GM23338 (cell line): ENCODE measurements around the gene KCNMA1. TPM values are rescaled to one million over a fixed set of nuclear protein-coding genes. Genes with fewer than 3 reads are reported as not detected.

Source experiments
- ATAC-seq: fragments of 200-7000 bp; cut with Tn5 transposase; 3 replicates; pipeline ENCODE4 v1.9.1; 2020
- DNase-seq: peaks from one replicate; pipeline ENCODE4 v3.0.0-alpha.2; 2015; ENCODE audit warnings: low spot score
- H2AFZ ChIP-seq: fragments of 200-600 bp; sonication (generic); 2 replicates; pipeline ENCODE4 v1.8.0; 2016; ENCODE audit warnings: antibody characterized with exemption, mild to moderate bottlenecking, moderate library complexity
- H3F3A ChIP-seq: fragments of 200-600 bp; sonication (generic); replicated peaks from 2 replicates; pipeline ENCODE4 v1.8.0; 2017; ENCODE audit warnings: antibody characterized with exemption, mixed run types, low read depth
- H3K27ac ChIP-seq: fragments of 200-600 bp; sonication (generic); 2 replicates; pipeline ENCODE4 v1.6.1; 2016; ENCODE audit warnings: low read depth
- H3K27me3 ChIP-seq: fragments of 200-600 bp; sonication (generic); 2 replicates; pipeline ENCODE4 v1.8.0; 2016; ENCODE audit warnings: mild to moderate bottlenecking, mixed run types, moderate library complexity; ENCODE audit not compliant: insufficient read depth
- H3K36me3 ChIP-seq: fragments of 200-600 bp; sonication (generic); 2 replicates; pipeline ENCODE4 v1.8.0; 2016; ENCODE audit warnings: mild to moderate bottlenecking; ENCODE audit not compliant: insufficient read depth
- H3K4me1 ChIP-seq: fragments of 200-600 bp; sonication (generic); 2 replicates; pipeline ENCODE4 v1.8.0; 2016; ENCODE audit warnings: mild to moderate bottlenecking, moderate library complexity; ENCODE audit not compliant: insufficient read depth
- H3K4me2 ChIP-seq: fragments of 200-600 bp; sonication (generic); 2 replicates; pipeline ENCODE4 v1.7.1; 2017; ENCODE audit warnings: mixed run types
- H3K4me3 ChIP-seq: fragments of 200-600 bp; sonication (generic); 2 replicates; pipeline ENCODE4 v1.6.1; 2016; ENCODE audit warnings: mixed run types
- H3K79me2 ChIP-seq: fragments of 200-600 bp; sonication (generic); replicated peaks from 2 replicates; pipeline ENCODE4 v1.8.0; 2017; ENCODE audit warnings: mild to moderate bottlenecking; ENCODE audit not compliant: insufficient read depth
- H3K9me2 ChIP-seq: fragments of 200-600 bp; sonication (generic); 2 replicates; pipeline ENCODE4 v1.8.0; 2017; ENCODE audit not compliant: insufficient read depth
- H4K20me1 ChIP-seq: fragments of 200-600 bp; sonication (generic); replicated peaks from 2 replicates; pipeline ENCODE4 v1.8.0; 2017; ENCODE audit warnings: mild to moderate bottlenecking; ENCODE audit not compliant: insufficient read depth
- H3K27ac Mint-ChIP-seq: 2 replicates; pipeline ENCODE4 v1.8.0; 2020; ENCODE audit warnings: inconsistent platforms, mild to moderate bottlenecking, moderate library complexity, mixed read lengths
- H3K27me3 Mint-ChIP-seq: 3 replicates; pipeline ENCODE4 v1.8.0; 2022; ENCODE audit warnings: low read depth, mild to moderate bottlenecking, moderate library complexity, mixed read lengths, inconsistent platforms; ENCODE audit not compliant: insufficient read depth, poor library complexity
- H3K36me3 Mint-ChIP-seq: 3 replicates; pipeline ENCODE4 v1.8.0; 2021; ENCODE audit warnings: low read depth, mild to moderate bottlenecking, inconsistent platforms, moderate library complexity, mixed read lengths
- H3K4me1 Mint-ChIP-seq: 3 replicates; pipeline ENCODE4 v1.8.0; 2020; ENCODE audit warnings: mild to moderate bottlenecking, inconsistent platforms, mixed read lengths
- H3K4me3 Mint-ChIP-seq: 3 replicates; pipeline ENCODE4 v1.8.0; 2021; ENCODE audit warnings: moderate library complexity, mild to moderate bottlenecking, inconsistent platforms, mixed read lengths
- H3K9me3 Mint-ChIP-seq: 3 replicates; pipeline ENCODE4 v1.8.0; 2020; ENCODE audit warnings: moderate library complexity, mild to moderate bottlenecking, inconsistent platforms, mixed read lengths
- CREB1 ChIP-seq: fragments of 250-450 bp; sonication (Bioruptor Pico); IDR thresholded peaks from 2 replicates; pipeline ENCODE4 v1.5.0; 2020; ENCODE audit warnings: low read depth, mild to moderate bottlenecking, moderate library complexity
- EZH2phosphoT487 ChIP-seq: fragments of 200-600 bp; sonication (generic); IDR thresholded peaks from one replicate; pipeline ENCODE4 v1.8.1; 2018; ENCODE audit warnings: antibody characterized with exemption; ENCODE audit not compliant: unreplicated experiment
- NANOG ChIP-seq: IDR thresholded peaks from 2 replicates; pipeline ENCODE4 v1.6.1; 2016; ENCODE audit warnings: antibody characterized with exemption, borderline replicate concordance
- POLR2AphosphoS5 ChIP-seq: IDR thresholded peaks from 2 replicates; pipeline ENCODE4 v1.6.1; 2016; ENCODE audit warnings: antibody characterized with exemption, low read depth
- REST ChIP-seq: IDR thresholded peaks from one replicate; pipeline ENCODE4 v1.6.1; 2018; ENCODE audit warnings: antibody characterized with exemption; ENCODE audit not compliant: unreplicated experiment
- ZNF114 ChIP-seq: fragments of 250-450 bp; sonication (Bioruptor Pico); IDR thresholded peaks from 2 replicates; pipeline ENCODE4 v1.5.0; 2020; ENCODE audit warnings: mild to moderate bottlenecking, moderate library complexity
- ZNF331 ChIP-seq: fragments of 250-450 bp; sonication (Bioruptor Pico); IDR thresholded peaks from 2 replicates; pipeline ENCODE4 v1.5.0; 2020; ENCODE audit warnings: low read depth, mild to moderate bottlenecking, moderate library complexity
- polyA plus RNA-seq: library from polyadenylated mRNA; unstranded; fragments of >200 nt; fragmentation: Nextera tagmentation; extraction: Ambion mirVana; gene quantifications from 2 replicates; pipeline ENCODE4 v1.2.1, GENCODE V29; 2016
- total RNA-seq: library from RNA; depleted of rRNA; stranded (reverse); fragments of >200 nt; shearing (Covaris generic); gene quantifications from 2 replicates; pipeline ENCODE4 v1.2.3, GENCODE V29; 2014
- TF ChIP-seq, protein P1 (sequence below): IDR thresholded peaks from 2 replicates; pipeline ENCODE4 v1.6.1; 2016; ENCODE audit warnings: antibody characterized with exemption

The KCNMA1 gene
- total and polyA plus RNA-seq, 2 experiments from 2014 or later = 8.2 to 9.0 TPM

DNA sequence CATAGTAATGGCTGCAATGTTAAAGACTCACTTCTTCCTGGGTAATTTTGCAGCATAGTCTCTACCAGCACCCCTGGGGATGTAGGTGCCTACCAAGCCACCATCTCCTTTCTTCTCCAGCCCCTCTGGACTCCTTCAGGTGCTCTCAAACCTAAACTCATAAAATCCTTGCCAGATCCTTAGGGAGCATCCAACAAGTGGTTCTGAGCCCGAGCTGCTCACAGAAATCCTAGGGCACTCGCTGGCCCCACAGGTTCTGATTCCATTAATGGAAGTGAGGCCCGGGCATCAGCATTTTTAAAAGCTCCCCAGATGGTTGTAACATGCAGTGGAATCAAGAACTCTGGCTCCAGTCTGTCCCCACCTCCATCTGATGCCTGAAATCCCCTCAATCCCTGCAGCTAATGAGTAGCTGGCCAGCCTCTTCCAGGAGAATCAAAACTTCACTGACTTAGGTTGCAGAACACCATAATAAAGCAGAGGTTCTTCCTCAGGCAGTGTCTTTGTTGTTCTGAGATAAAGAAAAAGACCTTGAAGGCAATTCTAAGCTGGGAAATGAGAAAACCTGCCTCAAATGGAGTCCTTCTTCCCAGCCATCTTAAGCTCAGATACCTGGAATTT is 336.8 kb downstream of the KCNMA1 start:
- no peaks in the 10 kb centered on the region for H3K79me2 ChIP-seq
- H3K36me3 ChIP-seq = no peaks in the 10 kb centered on the region
- H3K36me3 Mint-ChIP-seq = peaks cover 6% of the 10 kb centered on the region; the same call in 1 of the 3 replicates
- H3K9me2 ChIP-seq = peaks cover 13% of the 10 kb centered on the region; the same call in 1 of the 2 replicates
- H3K4me1 Mint-ChIP-seq = 0 out of 3 replicates have a peak, but pooled peaks cover 3% of the 10 kb centered on the region
- no peak overlapping the region for H3K27ac Mint-ChIP-seq
- H3K9me3 Mint-ChIP-seq = peaks cover 5% of the 10 kb centered on the region; the same call in 2 of the 3 replicates
- DNase-seq (no peak), ATAC-seq (no peak)
- TF ChIP-seq, protein P1, sequence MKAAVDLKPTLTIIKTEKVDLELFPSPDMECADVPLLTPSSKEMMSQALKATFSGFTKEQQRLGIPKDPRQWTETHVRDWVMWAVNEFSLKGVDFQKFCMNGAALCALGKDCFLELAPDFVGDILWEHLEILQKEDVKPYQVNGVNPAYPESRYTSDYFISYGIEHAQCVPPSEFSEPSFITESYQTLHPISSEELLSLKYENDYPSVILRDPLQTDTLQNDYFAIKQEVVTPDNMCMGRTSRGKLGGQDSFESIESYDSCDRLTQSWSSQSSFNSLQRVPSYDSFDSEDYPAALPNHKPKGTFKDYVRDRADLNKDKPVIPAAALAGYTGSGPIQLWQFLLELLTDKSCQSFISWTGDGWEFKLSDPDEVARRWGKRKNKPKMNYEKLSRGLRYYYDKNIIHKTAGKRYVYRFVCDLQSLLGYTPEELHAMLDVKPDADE = no peak
- no peak overlapping the region for H2AFZ ChIP-seq
- no peaks in the 10 kb centered on the region for H3K4me1 ChIP-seq
- H3K4me3 Mint-ChIP-seq = no peak overlapping the region
- H3F3A ChIP-seq = no peaks in the 10 kb centered on the region
- H3K27me3 ChIP-seq = no peaks in the 10 kb centered on the region
- H4K20me1 ChIP-seq = no peaks in the 10 kb centered on the region
- H3K4me2 ChIP-seq = no peak overlapping the region
- H3K27ac ChIP-seq = no peak overlapping the region
- no peaks in the 10 kb centered on the region for H3K27me3 Mint-ChIP-seq
- H3K4me3 ChIP-seq = no peak overlapping the region

- H3K79me2 ChIP-seq = no peaks in the 10 kb centered on the region
- no peaks in the 10 kb centered on the region for H3F3A ChIP-seq
- no peaks in the 10 kb centered on the region for H4K20me1 ChIP-seq
- no peak overlapping the region for H3K27ac ChIP-seq
- Mint-ChIP-seq H3K4me3 (no peak overlapping the region), H3K36me3 (peaks cover 6% of the 10 kb centered on the region; the same call in 1 of the 3 replicates), H3K9me3 (peaks cover 5% of the 10 kb centered on the region; the same call in 2 of the 3 replicates), H3K27me3 (no peaks in the 10 kb centered on the region), H3K4me1 (0 out of 3 replicates have a peak, but pooled peaks cover 3% of the 10 kb centered on the region), H3K27ac (no peak overlapping the region)
- no peak for DNase-seq
- no peak for ATAC-seq
- no peak overlapping the region for H3K4me2 ChIP-seq
- H3K27me3 ChIP-seq = no peaks in the 10 kb centered on the region
- H3K4me1 ChIP-seq = no peaks in the 10 kb centered on the region
- TF ChIP-seq REST (no peak), EZH2phosphoT487 (no peak)
- peaks cover 13% of the 10 kb centered on the region; the same call in 1 of the 2 replicates for H3K9me2 ChIP-seq
- no peak overlapping the region for H2AFZ ChIP-seq
- H3K36me3 ChIP-seq = no peaks in the 10 kb centered on the region
- H3K4me3 ChIP-seq = no peak overlapping the region
Observed at GRCh38 chr10:77299320-77299719, 338.3 kb downstream of the KCNMA1 start.

DNA sequence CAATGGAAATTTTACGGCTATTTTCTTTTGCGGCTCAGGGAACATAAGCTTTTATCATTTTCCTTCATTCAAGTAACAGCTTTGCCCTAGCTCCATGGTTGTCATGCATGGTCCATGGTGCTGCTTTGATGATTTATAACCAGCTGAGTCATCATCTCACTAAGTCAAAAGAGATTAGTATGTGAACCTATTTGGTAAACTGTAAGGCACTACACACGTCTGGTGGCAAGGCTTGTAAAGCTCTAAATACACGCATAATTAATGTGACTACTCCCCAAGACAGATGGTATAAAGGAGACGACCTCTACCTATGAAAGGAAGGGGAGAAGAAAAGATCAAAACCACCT is 340.2 kb downstream of the KCNMA1 start:
- Histone ChIP-seq H3K36me3 (no peaks in the 10 kb centered on the region), H3K79me2 (no peaks in the 10 kb centered on the region), H4K20me1 (no peaks in the 10 kb centered on the region), H3K4me3 (no peak overlapping the region), H2AFZ (no peak overlapping the region), H3K4me1 (0 out of 2 replicates have a peak, but pooled peaks cover 4% of the 10 kb centered on the region), H3F3A (no peaks in the 10 kb centered on the region), H3K27ac (no peak overlapping the region), H3K27me3 (no peaks in the 10 kb centered on the region), H3K4me2 (no peak overlapping the region), H3K9me2 (peaks cover 17% of the 10 kb centered on the region)
- TF ChIP-seq POLR2AphosphoS5 (no peak), NANOG (no peak), ZNF331 (CRISPR knock-in tag) (no peak), ZNF114 (CRISPR knock-in tag) (no peak), CREB1 (CRISPR knock-in tag) (no peak), REST (no peak)
- ATAC-seq = no peak
- H3K4me1 Mint-ChIP-seq = peaks cover 10% of the 10 kb centered on the region
- H3K4me3 Mint-ChIP-seq = no peak overlapping the region
- H3K27ac Mint-ChIP-seq = no peak overlapping the region
- H3K27me3 Mint-ChIP-seq = no peaks in the 10 kb centered on the region
- DNase-seq = no peak
- H3K9me3 Mint-ChIP-seq = no peaks in the 10 kb centered on the region
- peaks cover 1% of the 10 kb centered on the region; the same call in 1 of the 3 replicates for H3K36me3 Mint-ChIP-seq
